ENCODE data around the gene ASB14.

DNA sequence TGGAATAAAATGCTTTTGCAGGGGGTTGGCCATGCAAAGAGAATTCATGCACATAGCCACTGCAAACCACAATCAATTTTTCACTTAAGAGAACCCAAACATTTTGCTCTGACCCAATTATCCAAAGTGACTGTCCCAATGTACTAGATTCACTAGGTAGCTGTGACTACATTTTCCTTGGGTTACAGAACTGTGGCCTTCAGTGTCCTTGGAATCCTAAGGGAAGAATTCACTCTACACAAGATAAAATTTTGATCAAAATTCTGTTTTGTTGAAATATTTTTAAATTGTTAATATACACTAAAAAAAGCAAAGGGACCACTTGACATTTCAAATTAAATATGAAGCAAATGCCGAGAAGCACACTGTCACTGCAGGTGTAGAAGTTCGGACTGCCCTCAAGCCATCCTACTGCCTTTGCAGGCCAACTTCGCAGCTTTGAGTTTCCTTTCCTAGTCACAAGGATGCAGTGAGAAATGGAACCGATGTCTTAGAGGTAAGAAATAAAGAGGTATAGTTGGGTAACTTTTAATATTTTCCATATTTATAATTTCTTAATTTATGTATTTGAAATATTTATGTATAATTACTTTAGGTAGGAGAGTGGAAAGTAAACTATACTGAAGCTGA is 527 bp upstream of the ASB14 start:
- TF ChIP-seq, protein P1, sequence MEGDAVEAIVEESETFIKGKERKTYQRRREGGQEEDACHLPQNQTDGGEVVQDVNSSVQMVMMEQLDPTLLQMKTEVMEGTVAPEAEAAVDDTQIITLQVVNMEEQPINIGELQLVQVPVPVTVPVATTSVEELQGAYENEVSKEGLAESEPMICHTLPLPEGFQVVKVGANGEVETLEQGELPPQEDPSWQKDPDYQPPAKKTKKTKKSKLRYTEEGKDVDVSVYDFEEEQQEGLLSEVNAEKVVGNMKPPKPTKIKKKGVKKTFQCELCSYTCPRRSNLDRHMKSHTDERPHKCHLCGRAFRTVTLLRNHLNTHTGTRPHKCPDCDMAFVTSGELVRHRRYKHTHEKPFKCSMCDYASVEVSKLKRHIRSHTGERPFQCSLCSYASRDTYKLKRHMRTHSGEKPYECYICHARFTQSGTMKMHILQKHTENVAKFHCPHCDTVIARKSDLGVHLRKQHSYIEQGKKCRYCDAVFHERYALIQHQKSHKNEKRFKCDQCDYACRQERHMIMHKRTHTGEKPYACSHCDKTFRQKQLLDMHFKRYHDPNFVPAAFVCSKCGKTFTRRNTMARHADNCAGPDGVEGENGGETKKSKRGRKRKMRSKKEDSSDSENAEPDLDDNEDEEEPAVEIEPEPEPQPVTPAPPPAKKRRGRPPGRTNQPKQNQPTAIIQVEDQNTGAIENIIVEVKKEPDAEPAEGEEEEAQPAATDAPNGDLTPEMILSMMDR (IDR thresholded peaks at IDR 0.05; ENCODE audit: low read length): no peak
- no peak for TF ChIP-seq EZH2 (IDR thresholded peaks at IDR 0.05; ENCODE audit: borderline replicate concordance, low read length)
